RWPE2 (cell line): ENCODE measurements around the gene AKAP8L.

Experiments
- ATAC-seq: fragments of 200-7000 bp; cut with Tn5 transposase; 3 replicates; pipeline ENCODE4 v1.9.1; 2021; ENCODE audit warnings: low read depth
- DNase-seq: peaks from one replicate; pipeline ENCODE4 v3.0.0-alpha.2; 2020; ENCODE audit warnings: low spot score
- H3K27ac ChIP-seq: fragments of 450-650 bp; 2 replicates; pipeline ENCODE4 v1.5.1; 2017; ENCODE audit warnings: mild to moderate bottlenecking; ENCODE audit not compliant: poor library complexity, severe bottlenecking
- H3K27me3 ChIP-seq: fragments of 250-450 bp; sonication (Bioruptor Pico); 2 replicates; pipeline ENCODE4 v1.5.1; 2021; ENCODE audit warnings: mild to moderate bottlenecking, moderate library complexity; ENCODE audit not compliant: insufficient read depth, poor library complexity, severe bottlenecking
- H3K36me3 ChIP-seq: fragments of 250-450 bp; sonication (Bioruptor Pico); 2 replicates; pipeline ENCODE4 v1.5.1; 2020; ENCODE audit warnings: low read depth, mild to moderate bottlenecking, moderate library complexity
- H3K4me1 ChIP-seq: fragments of 250-450 bp; sonication (Bioruptor Pico); 2 replicates; pipeline ENCODE4 v1.5.1; 2021; ENCODE audit warnings: mild to moderate bottlenecking, moderate library complexity; ENCODE audit not compliant: insufficient read depth, poor library complexity, severe bottlenecking
- H3K4me3 ChIP-seq: fragments of 250-450 bp; sonication (Bioruptor Pico); 2 replicates; pipeline ENCODE4 v1.5.1; 2021; ENCODE audit warnings: mild to moderate bottlenecking, moderate library complexity; ENCODE audit not compliant: severe bottlenecking
- H3K9me3 ChIP-seq: fragments of 250-450 bp; sonication (Bioruptor Pico); 2 replicates; pipeline ENCODE4 v1.5.1; 2021; ENCODE audit warnings: mild to moderate bottlenecking, moderate library complexity; ENCODE audit not compliant: severe bottlenecking
- TF ChIP-seq, protein P1 (sequence below): fragments of 450-650 bp; IDR thresholded peaks from one replicate; pipeline ENCODE4 v1.5.1; 2017; ENCODE audit warnings: mild to moderate bottlenecking, moderate library complexity; ENCODE audit not compliant: poor library complexity, severe bottlenecking

The AKAP8L gene

DNA sequence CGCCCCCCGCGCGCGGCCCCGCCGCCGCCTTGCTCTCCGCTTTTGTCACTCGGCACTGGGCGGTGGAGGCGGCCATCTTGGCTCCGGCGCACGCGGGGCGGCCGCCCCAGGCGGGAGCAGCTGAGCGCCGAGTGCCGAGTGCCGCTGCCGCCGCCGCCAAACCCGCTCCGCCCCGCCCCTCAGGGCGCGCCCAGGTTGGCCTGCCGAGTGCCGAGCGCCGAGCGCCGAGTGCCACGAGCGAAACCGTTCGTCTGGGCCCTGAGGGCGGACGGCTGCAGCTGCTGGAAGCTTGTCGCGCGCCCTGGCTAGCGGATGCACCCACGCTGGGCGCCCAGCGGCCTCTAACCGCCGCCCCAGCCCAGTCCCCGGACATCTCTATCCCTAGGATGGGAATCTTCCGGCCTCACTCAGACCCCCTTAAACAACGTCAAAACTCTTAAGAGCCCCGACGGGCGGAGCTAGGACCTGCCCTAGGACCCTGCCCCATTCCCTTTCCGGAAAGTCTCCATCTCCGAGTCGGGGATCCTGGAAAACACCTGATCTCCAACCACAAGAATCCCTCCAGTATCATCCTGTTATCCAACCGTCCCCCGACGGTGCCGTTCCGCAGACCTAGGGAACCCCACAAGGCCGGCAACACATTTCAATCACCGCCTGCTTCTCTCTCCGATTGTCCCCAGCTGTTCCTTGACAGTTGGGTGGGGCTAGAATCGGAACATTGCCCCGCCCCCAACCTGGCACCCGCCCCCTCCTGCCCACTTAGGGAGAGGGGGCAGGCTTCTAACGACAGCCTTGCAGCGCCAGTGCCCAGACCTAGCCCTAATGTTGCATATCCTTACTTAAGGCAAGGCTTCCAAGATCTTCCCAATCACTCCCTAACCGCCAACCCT, 14.1 kb upstream of the AKAP8L start:
- Histone ChIP-seq H3K36me3 (peaks cover 18% of the 10 kb centered on the region; the same call in 1 of the 2 replicates), H3K4me3 (peak overlapping the region; percentile 86), H3K27me3 (no peaks in the 10 kb centered on the region), H3K9me3 (no peaks in the 10 kb centered on the region), H3K27ac (peak overlapping the region; percentile 36), H3K4me1 (peaks cover 4% of the 10 kb centered on the region)
- TF ChIP-seq, protein P1, sequence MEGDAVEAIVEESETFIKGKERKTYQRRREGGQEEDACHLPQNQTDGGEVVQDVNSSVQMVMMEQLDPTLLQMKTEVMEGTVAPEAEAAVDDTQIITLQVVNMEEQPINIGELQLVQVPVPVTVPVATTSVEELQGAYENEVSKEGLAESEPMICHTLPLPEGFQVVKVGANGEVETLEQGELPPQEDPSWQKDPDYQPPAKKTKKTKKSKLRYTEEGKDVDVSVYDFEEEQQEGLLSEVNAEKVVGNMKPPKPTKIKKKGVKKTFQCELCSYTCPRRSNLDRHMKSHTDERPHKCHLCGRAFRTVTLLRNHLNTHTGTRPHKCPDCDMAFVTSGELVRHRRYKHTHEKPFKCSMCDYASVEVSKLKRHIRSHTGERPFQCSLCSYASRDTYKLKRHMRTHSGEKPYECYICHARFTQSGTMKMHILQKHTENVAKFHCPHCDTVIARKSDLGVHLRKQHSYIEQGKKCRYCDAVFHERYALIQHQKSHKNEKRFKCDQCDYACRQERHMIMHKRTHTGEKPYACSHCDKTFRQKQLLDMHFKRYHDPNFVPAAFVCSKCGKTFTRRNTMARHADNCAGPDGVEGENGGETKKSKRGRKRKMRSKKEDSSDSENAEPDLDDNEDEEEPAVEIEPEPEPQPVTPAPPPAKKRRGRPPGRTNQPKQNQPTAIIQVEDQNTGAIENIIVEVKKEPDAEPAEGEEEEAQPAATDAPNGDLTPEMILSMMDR: no peak
- ATAC-seq: peak; percentile 77
- DNase-seq: peak; percentile 85

DNA sequence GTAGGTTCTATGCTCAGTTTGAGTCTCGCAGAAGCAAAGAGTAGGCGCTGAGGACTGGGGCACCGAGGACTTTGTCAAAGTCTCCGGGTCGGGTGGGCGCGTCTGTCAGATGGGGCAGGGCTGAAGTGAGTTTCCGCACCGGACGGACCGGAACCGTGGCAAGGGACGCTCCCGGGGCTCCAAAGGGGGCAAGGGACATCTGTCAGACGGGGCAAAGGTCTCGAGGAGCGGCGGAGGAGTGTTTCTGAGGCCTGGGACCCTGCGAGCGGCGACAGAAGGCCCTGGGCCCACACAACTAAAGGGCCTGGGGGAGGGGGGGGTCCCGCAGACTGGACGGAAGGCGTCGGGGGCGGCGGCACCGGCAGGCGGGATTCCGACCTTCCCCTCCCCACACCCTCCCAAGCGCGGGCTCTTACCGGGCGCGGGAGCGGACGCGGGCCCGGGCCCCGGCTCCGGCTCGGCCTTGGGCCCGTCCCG, 13.3 kb upstream of the AKAP8L start:
- Histone ChIP-seq H3K27ac (peak overlapping the region; percentile 57), H3K36me3 (peaks cover 26% of the 10 kb centered on the region), H3K4me3 (peak overlapping the region; percentile 86), H3K4me1 (peaks cover 4% of the 10 kb centered on the region), H3K9me3 (no peaks in the 10 kb centered on the region), H3K27me3 (no peaks in the 10 kb centered on the region)
- TF ChIP-seq, protein P1: no peak
- DNase-seq (peak; percentile 58), ATAC-seq (no peak)

DNA sequence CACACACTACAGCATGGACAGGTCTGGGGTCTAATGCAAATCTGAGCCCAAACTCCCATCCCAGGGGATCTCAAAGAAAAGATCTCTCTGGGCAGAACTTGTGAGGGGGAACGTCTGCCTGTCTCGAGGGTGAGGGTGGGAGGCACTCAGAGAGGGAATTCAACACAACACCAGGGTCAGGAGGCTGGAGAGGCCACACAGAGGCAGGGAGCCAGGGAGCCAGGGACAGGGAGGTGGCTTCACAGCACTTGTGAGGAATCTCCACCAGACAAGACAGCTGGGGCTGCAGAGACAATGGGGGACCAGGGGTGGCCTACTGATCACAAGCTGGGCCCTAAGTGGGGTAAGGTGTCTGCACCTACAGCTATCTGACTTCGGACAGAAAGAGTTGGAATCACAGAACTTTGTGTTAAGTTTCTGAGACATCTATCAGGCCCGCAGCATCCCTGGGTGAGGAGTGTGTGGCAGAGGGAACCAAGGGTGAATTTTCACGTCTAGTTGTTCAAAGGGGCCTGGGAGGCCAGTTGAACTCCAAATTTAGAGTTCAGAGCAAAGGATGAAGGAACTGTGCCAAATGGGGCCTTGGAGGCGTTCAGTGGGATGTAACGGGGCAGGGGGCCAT, 12.7 kb upstream of the AKAP8L start:
- H3K27me3 ChIP-seq: no peaks in the 10 kb centered on the region
- no peaks in the 10 kb centered on the region for H3K9me3 ChIP-seq
- TF ChIP-seq, protein P1: no peak
- peak overlapping the region; percentile 86 for H3K4me3 ChIP-seq
- H3K36me3 ChIP-seq: peaks cover 31% of the 10 kb centered on the region
- H3K4me1 ChIP-seq: peaks cover 4% of the 10 kb centered on the region
- ATAC-seq: no peak
- peak overlapping the region; percentile 57 for H3K27ac ChIP-seq
- DNase-seq: no peak

DNA sequence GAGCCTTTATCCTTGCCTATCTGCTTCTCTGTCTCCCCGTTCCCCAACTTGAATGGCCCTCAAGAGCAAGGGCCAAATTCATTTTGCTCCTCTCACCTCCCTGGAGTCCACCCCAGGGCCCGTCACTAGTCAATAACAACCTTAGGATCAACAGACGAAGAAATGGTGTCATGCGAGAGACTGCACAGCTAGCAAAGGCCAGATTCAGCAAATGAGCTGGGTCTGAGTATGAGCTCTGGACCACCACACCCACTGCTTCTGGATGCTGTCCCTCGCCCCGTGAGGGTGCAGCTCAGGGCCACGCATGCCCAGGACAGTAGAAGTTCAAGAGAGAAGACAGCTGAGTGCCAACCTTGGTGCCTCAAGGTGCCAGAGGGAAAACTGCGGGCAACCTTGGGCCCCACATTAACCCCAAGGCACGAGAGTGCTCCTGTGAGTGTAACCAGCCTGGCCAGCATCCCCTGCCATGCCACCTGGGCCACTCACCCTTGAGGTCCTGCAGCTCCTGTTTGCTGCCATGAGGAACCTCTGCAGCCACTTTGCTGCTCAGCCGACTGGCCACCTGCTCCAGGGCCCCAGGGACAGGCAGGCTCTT, 11.8 kb upstream of the AKAP8L start:
- Histone ChIP-seq H3K4me1 (peaks cover 4% of the 10 kb centered on the region), H3K27ac (no peak overlapping the region), H3K36me3 (peaks cover 37% of the 10 kb centered on the region), H3K4me3 (no peak overlapping the region), H3K27me3 (no peaks in the 10 kb centered on the region), H3K9me3 (no peaks in the 10 kb centered on the region)
- no peak for DNase-seq
- TF ChIP-seq, protein P1: no peak
- no peak for ATAC-seq
